ENCODE measurements around the gene ATP4A. TPM values are rescaled to one million over a fixed set of nuclear protein-coding genes. Genes with fewer than 3 reads are reported as not detected.

The ATP4A gene
- total RNA-seq, 1 donor from 2014 or later, result not detected

GRCh38 chr19:35506011-35506410 is 57.4 kb downstream of the ATP4A start:
- no peak overlapping the region for H3K27ac ChIP-seq (ENCODE audit: low read depth, low read length)
- H3K27me3 ChIP-seq (ENCODE audit: insufficient read depth, low read length), result peaks cover 52% of the 10 kb centered on the region
- Mint-ChIP-seq H3K9me3 (ENCODE audit: unreplicated experiment) (no peaks in the 10 kb centered on the region), H3K27me3 (ENCODE audit: low read depth, unreplicated experiment) (peaks cover 2% of the 10 kb centered on the region), H3K4me3 (ENCODE audit: unreplicated experiment) (peak overlapping the region; percentile 17), H3K36me3 (ENCODE audit: low read depth, unreplicated experiment) (peaks cover 12% of the 10 kb centered on the region), H3K4me1 (ENCODE audit: low read depth, unreplicated experiment) (peaks cover 11% of the 10 kb centered on the region), H3K27ac (ENCODE audit: unreplicated experiment) (no peak overlapping the region)
- H3K4me2 ChIP-seq (ENCODE audit: low read length), result no peak overlapping the region
- H3K4me3 ChIP-seq (ENCODE audit: insufficient read depth, low read depth, low read length), result no peak overlapping the region
- H4K20me1 ChIP-seq (ENCODE audit: insufficient read depth, low read length), result no peaks in the 10 kb centered on the region
- no peaks in the 10 kb centered on the region for H3K79me2 ChIP-seq (ENCODE audit: insufficient read depth, low read length)
- no peak for TF ChIP-seq CTCF (IDR thresholded peaks at IDR 0.05; ENCODE audit: insufficient read depth, low read depth, low read length)
- TF ChIP-seq EZH2 (IDR thresholded peaks at IDR 0.05; ENCODE audit: insufficient read depth, low read length), result no peak
- no peaks in the 10 kb centered on the region for H3K36me3 ChIP-seq (ENCODE audit: insufficient read depth, low read length)
- no peak for FAIRE-seq
- no peaks in the 10 kb centered on the region for H3K4me1 ChIP-seq (ENCODE audit: insufficient read depth, low read length)
- DNase-seq (ENCODE audit: low read depth), result no peak
- H3K9ac ChIP-seq (ENCODE audit: low read length), result no peak overlapping the region
- H2AFZ ChIP-seq (ENCODE audit: low read depth, low read length), result no peak overlapping the region
- H3K9me3 ChIP-seq (ENCODE audit: insufficient read depth, low read depth, low read length), result no peaks in the 10 kb centered on the region

- Mint-ChIP-seq H3K4me1 (ENCODE audit: low read depth, unreplicated experiment) (peaks cover 4% of the 10 kb centered on the region), H3K9me3 (ENCODE audit: unreplicated experiment) (no peaks in the 10 kb centered on the region), H3K27me3 (ENCODE audit: low read depth, unreplicated experiment) (peaks cover 2% of the 10 kb centered on the region), H3K36me3 (ENCODE audit: low read depth, unreplicated experiment) (peaks cover 23% of the 10 kb centered on the region), H3K4me3 (ENCODE audit: unreplicated experiment) (no peak overlapping the region), H3K27ac (ENCODE audit: unreplicated experiment) (no peak overlapping the region)
- TF ChIP-seq CTCF (IDR thresholded peaks at IDR 0.05; ENCODE audit: insufficient read depth, low read depth, low read length) (no peak), EZH2 (IDR thresholded peaks at IDR 0.05; ENCODE audit: insufficient read depth, low read length) (no peak)
- no peaks in the 10 kb centered on the region for H3K4me1 ChIP-seq (ENCODE audit: insufficient read depth, low read length)
- no peak overlapping the region for H3K4me2 ChIP-seq (ENCODE audit: low read length)
- no peaks in the 10 kb centered on the region for H3K9me3 ChIP-seq (ENCODE audit: insufficient read depth, low read depth, low read length)
- H2AFZ ChIP-seq (ENCODE audit: low read depth, low read length), result no peak overlapping the region
- no peak overlapping the region for H3K27ac ChIP-seq (ENCODE audit: low read depth, low read length)
- H3K4me3 ChIP-seq (ENCODE audit: insufficient read depth, low read depth, low read length), result no peak overlapping the region
- H3K9ac ChIP-seq (ENCODE audit: low read length), result no peak overlapping the region
- DNase-seq (ENCODE audit: low read depth) (no peak), FAIRE-seq (no peak)
- H3K36me3 ChIP-seq (ENCODE audit: insufficient read depth, low read length), result no peaks in the 10 kb centered on the region
- peaks cover 21% of the 10 kb centered on the region for H3K27me3 ChIP-seq (ENCODE audit: insufficient read depth, low read length)
- H3K79me2 ChIP-seq (ENCODE audit: insufficient read depth, low read length), result no peaks in the 10 kb centered on the region
- H4K20me1 ChIP-seq (ENCODE audit: insufficient read depth, low read length), result no peaks in the 10 kb centered on the region
These were observed 60.7 kb downstream of the ATP4A start for GRCh38 chr19:35502751-35503150.

GRCh38 chr19:35501684-35502083 is 61.8 kb downstream of the ATP4A start:
- Histone ChIP-seq H3K36me3 (ENCODE audit: insufficient read depth, low read length) (no peaks in the 10 kb centered on the region), H4K20me1 (ENCODE audit: insufficient read depth, low read length) (no peaks in the 10 kb centered on the region), H3K79me2 (ENCODE audit: insufficient read depth, low read length) (no peaks in the 10 kb centered on the region), H3K4me2 (ENCODE audit: low read length) (no peak overlapping the region), H3K4me3 (ENCODE audit: insufficient read depth, low read depth, low read length) (no peak overlapping the region), H3K9ac (ENCODE audit: low read length) (no peak overlapping the region), H3K27ac (ENCODE audit: low read depth, low read length) (no peak overlapping the region), H3K4me1 (ENCODE audit: insufficient read depth, low read length) (no peaks in the 10 kb centered on the region), H3K9me3 (ENCODE audit: insufficient read depth, low read depth, low read length) (no peaks in the 10 kb centered on the region), H3K27me3 (ENCODE audit: insufficient read depth, low read length) (peaks cover 12% of the 10 kb centered on the region), H2AFZ (ENCODE audit: low read depth, low read length) (no peak overlapping the region)
- Mint-ChIP-seq H3K4me1 (ENCODE audit: low read depth, unreplicated experiment) (peaks cover 4% of the 10 kb centered on the region), H3K9me3 (ENCODE audit: unreplicated experiment) (no peaks in the 10 kb centered on the region), H3K36me3 (ENCODE audit: low read depth, unreplicated experiment) (peaks cover 24% of the 10 kb centered on the region), H3K27me3 (ENCODE audit: low read depth, unreplicated experiment) (peaks cover 5% of the 10 kb centered on the region), H3K27ac (ENCODE audit: unreplicated experiment) (no peak overlapping the region), H3K4me3 (ENCODE audit: unreplicated experiment) (no peak overlapping the region)
- TF ChIP-seq EZH2 (IDR thresholded peaks at IDR 0.05; ENCODE audit: insufficient read depth, low read length) (no peak), CTCF (IDR thresholded peaks at IDR 0.05; ENCODE audit: insufficient read depth, low read depth, low read length) (no peak)
- DNase-seq (ENCODE audit: low read depth) (no peak), FAIRE-seq (no peak)
